Mesenteric fat pad (tissue), 1 donor: ENCODE measurements around the gene SLC29A3. TPM values are rescaled to one million over a fixed set of nuclear protein-coding genes. Genes with fewer than 3 reads are reported as not detected.

Experiments
- DNase-seq: peaks from one replicate; pipeline ENCODE4 v3.0.0-alpha.2; 2020; ENCODE audit warnings: low spot score
- total RNA-seq: library from RNA; stranded (reverse); fragmentation: NEBNext Ultra II Directional; extraction: Animal tissue kit (Norgen Biotek cat#: 25700); gene quantifications from one replicate; pipeline ENCODE4 v1.2.1, GENCODE V29; 2021
- donor health status: DM: yes; HTN: yes; CAD: no.

SLC29A3 gene
- total RNA-seq, 1 donor from 2014 or later = 6.9 TPM

DNA sequence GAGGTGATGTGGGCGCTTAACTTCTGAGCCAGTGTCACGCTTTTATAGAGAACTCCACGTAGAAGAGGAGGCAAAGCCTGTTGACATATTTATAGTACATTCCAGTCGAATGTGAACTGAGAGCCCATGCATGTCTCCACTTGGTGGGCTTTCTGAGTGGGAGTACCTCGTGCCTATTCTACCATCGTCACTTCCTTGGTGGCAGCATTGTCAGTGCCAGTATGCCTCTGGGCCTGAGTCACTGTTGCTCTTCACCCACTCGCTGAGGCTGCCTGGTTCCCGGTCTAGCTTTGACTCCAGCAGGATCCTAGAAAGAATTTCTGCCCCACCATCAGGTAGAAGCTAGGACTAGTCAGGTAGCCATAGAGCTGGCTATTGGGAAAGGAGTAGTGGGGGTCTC, 47.6 kb downstream of the SLC29A3 start:
- DNase-seq = no peak

DNA sequence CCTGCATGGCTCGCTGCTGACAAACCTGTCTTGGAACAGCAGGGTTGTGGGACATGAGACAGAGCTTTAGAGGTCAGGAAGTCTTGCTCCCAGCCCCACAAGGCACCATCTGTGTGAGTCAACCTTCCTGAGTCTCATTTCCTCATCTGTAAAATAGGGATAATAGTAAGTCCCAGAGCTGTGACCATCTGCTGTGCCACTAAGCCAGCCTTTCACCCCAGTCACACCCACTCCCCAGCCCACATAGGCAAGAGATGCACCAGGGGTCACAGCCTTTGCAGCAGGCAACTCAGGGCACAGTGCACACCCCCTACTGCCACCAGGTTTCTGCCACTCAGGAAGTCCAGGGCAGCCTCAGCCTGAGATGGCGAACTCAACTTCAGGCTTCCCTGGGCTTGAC, 48.2 kb downstream of the SLC29A3 start:
- DNase-seq = no peak

DNA sequence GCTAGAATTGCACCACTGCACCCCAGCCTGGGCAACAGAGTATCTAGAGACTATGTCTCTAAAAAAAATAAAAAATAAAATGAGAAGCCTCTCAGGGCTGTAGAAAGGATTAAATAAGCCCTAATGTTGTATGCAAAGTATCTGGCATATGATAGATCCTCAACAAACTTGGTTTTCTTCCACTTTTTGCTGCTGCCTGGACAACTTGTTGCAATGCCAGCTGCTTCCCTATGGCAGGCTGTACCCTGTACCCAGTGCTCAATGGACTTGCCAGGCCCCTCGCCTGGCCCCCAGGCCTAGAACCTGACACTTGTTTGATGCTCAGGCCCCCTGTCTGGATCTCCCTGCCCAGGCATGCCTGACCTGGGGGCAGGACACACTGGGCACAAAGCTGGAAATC, 49.1 kb downstream of the SLC29A3 start:
- DNase-seq = no peak

DNA sequence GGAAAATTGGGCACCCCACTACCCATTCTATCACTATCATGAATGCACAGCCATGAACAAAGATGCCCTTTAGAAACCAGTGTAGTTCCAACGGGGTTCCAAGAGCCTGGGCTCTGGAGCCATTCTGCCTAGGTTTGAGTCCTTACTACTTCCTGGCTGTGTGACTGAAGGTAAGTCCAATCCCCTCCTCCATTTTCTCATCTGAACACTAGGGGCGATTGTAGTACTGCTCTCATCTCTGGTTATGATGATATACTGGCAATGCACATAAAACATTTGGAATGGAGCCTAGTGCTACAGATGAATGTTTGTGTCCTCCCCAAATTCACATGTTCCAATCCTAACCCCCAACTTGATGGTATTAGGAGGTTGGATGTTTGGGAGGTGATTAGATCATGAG, 49.6 kb downstream of the SLC29A3 start:
- DNase-seq = no peak

DNA sequence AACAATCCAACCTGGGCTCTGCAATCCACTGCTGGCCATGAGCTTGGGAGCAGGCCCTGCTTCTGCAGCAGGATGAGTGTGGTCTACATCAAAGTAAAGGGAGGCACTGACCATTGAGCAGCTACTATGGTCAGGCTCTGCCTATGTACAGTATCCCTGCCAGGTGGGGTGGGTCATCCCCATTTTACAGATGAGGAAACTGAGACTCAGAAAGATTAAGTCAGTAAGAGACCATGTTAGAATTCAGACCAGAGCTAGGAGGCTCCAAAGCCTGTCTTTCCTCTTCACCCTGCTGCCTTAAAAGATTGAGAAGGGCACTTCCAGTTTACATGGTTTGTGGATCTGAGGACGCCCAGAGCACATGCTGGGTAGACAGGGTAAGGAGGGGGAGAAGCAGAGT, 50.5 kb downstream of the SLC29A3 start:
- no peak for DNase-seq

DNA sequence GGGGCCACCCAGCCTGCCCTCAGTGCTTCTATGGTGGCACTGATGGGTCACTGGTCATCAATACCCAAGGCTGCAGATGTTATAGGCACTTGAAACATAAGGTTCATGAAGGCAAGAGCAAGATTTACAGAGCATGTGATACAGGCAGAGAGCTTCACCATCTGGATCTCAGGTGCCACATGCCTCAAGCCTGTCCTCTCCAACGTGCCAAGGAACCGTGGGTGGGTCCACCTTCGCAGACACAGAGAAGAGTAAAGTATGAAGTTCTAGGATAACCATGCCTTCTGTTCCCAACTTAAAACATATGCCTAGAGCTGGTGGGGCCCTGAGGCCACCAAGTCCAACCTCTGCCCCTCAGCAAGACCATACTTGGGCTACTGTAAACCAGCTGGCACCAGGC, 51.0 kb downstream of the SLC29A3 start:
- no peak for DNase-seq

DNA sequence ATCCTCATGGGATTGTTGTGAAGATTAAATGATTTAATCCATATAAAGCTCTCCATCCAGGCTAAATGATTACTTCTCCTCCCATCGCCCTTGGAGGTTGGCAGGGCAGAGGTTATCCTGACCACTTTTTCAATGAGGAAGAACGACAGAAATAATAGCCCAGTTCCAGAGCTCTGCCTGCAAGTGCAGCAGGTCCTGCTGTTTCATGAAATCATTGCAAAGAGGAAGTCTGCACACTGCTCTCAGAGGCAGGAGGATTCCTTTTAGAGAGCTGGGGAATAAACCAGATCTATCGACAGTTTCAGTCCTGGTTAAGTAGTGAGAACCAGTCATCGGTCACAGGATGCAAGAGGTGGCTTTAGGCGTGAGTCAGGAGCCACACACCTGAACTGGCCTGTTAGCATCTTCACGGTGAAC, 52.7 kb downstream of the SLC29A3 start:
- DNase-seq = no peak

DNA sequence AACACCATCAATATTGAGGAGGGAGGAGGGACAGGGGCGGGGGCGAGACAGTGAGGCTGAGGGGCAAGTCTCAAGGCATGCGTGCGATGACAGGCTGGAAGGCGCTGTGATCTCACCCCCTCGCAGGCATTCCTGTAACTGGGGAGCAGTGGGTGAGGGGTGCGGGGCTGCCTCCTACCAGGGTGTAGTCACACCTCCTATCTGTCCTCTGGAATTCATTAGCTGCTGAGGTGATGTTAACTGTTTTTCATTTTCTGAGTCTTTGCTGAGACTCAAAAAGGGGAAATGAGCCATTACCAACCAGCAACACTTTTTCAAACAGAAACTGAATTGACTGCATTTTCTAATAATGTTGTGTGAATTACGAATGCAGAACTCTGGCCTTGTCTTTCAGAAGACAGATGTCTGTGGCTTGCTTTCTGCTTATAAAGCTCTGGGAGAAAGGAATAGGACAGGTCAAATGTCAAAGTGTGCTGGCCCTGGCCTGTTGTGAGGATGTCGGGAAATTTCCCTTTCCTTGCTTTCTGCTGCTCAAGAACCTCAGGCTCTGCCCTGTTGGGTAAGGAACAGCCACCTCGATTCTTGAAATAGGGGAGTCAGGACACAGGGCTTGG, 53.9 kb downstream of the SLC29A3 start:
- DNase-seq = no peak

DNA sequence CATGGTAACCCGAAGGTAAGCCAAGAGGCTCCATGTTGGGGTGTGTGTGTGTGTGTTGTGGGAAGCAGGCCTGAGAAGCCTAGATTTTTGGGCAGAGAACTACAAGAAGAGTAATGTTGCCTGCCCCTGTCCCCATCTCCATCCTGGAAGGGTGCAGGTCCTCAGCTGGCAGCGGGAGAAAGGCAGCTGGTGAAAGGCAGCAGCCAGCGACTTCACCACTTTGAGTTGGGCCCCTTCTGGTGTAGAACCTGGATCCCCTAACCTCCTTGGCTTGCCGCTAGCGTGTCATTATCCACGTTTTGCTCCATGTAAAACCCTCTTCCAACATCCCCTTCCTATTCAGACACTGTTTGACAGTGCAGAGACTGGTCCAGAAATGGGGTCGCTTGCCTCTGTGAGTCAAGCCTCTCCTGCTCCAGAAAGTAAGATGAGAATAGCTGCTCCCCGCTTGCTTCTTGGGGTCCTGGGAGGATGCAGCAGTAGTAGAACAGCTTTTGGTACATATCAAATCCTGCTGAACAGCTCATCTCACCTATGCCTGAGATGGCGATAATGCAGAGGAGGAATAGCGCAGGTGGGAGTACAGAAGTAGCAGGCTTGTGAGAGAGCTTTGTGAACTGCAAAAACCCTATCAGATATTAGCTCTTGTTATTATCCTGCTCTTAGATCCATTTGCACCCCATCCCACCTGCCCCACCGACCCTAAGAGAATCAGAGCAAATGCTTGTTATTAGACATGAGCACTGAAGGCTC, 55.6 kb downstream of the SLC29A3 start:
- DNase-seq = no peak

DNA sequence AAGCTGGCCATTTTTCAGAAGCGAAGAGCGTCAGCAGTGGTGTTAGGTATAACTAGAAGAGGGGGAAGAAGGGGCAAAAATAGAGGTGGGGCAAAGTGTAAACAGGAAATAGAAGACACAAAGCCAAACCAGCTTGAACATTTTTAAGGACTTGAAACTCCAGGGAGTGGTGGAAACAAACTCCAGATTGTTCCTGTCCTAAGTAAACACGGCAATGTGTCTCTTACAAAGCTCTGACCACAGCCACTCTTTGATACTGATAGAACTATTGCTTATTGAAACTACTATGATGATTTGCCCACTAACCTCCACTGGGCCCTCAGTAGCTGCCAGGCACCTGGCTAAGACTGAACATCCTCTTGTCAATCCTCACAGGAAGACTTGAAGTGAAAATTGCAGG, 56.9 kb downstream of the SLC29A3 start:
- no peak for DNase-seq

DNA sequence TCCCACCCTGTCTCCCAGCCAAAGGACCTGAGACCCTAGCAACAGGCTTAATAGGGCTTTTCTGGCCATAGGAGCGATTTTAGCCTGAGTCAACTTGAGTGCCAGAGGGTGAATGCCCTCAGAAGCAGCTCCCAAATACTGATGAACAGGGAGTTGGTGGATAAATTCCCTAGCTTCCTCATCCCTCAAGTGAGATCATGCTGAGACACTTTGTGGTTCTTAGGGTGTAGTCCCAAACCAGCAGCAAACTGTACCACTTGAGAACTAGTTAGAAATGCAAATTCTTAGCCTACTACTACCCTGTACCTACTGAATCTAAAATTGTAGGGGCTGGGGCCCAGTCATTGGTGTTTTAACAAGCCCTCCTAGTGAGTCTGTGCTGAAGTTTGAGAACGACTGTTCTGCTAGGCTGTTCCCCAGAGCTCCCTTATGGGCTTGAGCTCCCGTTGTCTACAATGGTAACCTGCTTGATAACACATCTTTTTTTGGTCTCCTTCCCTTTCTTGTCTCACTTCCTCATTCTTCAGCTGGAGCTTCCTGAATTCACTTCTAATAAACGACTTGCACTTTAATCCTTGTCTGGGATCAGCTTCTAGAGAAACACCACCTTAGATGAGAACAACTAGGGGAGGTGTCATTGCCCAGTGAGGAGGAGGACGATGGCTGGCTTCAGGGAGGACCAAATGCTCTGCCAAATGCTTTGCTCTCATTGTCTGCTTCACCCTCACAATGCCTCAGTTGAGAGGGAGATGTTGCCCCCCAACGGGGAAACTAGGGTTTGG, 59.5 kb downstream of the SLC29A3 start:
- no peak for DNase-seq

DNA sequence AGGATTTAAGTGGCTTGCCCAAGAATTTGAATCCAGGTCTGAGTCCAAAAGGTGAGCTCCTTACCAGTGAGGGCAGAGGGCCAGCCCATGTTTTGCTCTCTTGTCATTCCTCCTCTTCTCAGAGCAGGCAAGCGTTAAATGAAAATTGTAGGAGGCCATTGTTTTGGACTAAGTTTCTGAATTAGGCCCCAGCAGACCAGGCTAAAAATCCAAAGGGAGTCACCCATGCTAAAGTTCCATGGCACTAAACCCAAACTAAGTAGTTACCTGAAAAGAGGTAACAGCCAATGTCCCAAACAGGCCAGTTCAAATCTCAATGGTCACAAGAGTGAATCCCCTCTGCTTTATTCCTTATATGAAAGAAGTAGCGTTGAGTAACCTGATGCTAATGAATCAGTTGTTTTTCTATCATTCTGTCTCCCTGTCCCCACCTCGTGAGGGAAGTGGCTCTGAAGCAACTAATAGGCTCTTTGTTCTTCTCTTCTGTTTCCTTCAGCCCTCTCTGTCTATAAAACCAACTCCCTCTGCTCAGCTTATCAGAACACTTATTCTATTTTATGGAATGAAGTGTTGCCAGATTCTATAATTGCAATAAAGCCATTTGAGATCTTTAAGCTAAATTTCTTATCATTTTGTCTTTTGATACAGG, 60.2 kb downstream of the SLC29A3 start:
- DNase-seq = no peak

DNA sequence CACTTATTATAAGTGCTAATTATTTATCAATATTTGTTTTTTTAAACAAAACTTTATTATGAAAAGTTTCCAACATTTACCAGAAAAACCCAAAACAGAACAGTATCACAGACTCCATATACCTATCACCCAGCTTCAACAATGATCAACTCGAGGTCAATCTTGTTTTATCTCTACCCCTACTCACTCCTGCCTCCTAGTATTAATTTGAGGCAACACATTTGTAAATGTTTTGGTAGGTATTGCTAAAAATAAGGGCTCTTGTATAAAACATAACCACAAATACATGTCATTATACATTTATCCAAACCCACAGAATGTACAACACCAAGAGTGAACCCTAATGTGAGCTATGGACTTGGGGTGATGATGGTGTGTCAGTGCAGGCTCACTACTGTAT, 61.8 kb downstream of the SLC29A3 start:
- no peak for DNase-seq

DNA sequence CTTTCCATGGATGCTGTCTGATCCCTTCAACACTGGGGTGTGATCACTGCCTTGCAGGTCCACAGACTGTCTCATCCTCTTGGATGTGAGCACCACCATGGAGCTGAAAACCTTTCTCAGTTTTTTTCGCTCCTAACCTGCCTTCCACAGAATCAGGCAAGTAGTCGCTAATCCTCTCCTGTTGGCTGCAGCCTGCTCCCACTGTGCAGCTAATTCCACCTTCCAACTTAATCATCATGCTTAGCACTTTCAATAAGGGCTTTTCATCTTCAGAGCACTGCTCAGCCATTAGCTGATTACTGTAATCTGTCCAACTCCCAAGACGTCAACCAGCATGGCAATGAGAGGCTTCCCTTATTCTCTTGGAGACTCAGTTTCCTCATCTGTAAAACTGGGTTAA, 62.6 kb downstream of the SLC29A3 start:
- no peak for DNase-seq

DNA sequence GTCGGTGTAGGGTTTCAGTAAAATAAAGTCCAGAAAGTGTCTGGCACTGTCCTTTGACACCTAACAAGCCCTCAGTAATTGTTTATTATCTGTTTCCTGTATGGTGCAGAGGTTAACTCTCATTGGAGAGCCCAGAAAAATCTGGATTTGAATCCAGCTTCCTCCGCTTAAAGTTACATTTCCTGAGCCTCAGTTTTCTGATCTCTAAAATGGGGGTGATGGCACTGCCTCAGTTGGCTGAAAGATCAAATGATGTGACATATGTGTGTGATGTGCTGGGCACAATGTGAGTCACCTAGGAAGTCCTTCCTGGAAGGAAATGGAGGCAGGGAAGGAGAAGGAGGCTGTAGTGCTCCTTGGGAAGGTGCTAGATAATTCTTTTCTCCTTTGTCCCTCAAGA, 63.0 kb downstream of the SLC29A3 start:
- DNase-seq = no peak

DNA sequence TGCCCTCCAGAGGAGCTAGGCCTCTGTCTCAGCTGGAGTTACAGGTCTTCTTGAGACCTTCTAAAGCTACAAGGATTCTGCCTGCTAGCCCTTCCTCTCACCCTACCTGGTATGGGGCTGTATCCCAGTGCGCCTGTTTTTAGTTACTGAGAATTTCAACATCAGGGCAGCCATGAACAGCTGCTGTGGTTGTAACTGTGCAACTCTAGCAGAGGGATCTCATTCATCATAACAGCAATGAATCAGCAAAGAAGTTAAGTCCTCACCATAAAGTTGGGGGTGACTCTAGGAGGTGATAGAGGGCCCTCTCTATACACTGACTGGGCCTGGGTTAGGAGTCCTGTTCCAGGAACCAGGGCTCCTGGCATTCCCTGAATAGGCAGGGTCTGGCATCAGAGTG, 63.7 kb downstream of the SLC29A3 start:
- no peak for DNase-seq

DNA sequence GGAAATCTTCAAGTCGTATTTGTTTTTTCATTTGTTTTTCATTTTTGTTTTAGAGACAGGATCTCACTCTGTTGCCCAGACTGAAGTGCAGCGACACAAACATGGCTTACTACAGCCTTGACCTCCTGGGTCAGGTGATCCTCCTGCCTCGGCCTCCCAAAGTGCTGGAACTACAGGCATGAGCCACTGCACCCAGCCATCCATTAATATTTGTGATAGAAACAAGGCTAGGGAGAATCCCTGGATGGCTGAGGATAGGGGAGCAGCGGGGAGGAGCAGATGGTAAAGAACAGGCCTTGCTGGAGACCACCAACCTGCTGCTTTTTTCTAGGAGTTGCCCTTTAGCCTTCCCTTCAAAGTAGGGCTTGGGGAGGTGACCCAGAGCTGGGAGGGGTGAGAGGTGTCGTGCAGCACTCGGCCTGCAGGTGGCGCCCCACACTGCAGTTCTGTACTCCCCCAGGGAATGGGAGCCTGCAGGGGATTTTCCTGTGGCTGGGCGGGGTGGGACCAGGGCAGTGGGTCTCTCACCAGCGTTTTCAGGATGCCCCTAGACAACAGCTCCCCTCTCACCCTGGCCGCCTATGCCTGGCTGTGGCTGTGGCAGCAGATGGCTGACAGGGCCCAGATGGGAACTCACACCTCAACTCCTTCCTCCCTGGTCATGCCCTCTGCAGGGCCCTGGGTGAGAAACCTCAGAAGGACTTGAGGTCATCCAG, 65.1 kb downstream of the SLC29A3 start:
- DNase-seq = no peak

DNA sequence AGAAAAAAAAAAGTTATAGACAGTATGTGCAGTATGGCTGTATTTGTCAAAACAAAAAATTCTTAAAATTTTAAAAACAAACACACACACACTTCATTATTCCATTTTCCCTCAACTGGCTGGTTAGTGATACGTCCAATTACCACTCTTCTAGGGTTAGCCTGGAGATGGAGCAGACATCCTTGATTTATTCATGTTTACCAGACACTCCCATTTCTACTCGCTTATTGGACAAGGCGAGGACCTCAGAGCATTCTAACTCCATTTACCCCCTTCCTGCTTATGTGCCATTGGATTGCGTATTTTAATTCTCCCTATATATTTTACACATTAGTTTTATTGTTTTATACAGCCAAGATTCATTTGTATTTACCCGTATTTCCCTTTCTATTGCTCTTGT, 69.1 kb downstream of the SLC29A3 start:
- DNase-seq = no peak

DNA sequence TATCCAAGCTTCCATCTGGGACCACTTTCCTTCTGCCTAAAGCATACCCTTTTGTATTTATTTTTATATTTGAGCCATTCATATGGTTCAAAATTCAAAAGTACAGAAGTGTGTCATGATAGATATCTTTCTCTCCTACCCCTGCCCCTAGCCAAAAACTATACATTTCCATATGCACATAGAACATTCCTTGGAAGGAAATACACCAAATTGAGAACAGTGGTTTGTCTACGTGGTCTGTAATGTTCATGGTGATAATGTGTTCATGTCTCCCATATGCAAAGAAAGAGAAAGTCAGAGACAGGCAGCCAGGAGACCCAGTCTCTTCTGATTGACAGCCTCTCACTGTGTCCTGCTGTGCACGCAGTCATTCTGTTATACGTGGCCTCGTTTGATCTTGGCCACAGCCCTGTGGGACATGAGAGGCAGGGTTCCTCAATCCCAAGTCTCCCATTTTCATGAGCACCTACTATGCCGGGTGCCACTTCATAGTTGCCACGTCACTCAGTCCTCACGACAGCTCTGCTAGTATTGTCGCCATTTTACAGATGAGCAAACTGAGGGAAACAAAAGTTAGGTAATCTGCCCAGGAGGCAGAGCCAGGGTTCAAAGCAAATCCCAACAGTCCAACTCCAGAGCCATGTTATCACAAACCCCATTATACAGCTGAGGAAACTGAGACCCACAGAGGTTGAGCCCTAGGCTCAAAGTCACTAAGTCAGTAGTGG, 69.7 kb downstream of the SLC29A3 start:
- peak; percentile 22 for DNase-seq

DNA sequence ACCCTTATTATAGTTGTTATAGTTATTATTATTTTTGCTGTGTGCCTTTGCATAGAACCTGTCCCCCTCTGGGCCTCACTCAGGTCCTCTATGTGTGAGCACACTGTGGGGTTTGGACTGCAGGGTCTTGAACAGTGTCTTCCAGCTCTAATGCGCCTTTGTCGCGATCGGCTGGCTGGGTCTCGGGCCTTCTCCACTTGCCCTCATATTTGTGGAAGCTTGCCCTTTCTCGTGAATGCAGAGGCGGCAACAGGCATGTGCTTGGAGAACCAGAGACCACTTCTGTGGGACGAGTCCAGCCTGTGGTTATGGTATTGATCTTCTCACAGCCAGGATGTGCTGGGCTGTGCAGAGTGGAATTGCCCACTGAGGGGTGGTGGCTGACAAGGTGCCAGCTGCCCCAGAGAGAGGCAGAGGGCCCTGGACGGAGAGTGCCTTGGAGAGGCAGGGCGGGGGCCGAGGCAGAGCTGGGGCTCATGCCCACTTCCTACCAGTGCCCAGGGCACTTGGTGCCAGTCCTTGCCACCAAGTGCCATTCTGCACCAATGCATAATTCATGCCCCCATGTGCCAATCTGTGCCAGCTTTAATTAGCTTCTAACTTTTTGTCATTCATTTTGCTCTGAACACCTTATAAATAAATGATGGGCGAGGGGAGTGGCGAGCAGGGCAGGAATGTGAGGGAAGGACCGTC, 70.9 kb downstream of the SLC29A3 start:
- DNase-seq = no peak
